Measurements from ENCODE around the gene FITM2.
A peak's percentile ranks its signal among the peaks of the same experiment; 100 is the strongest.
"Not testable (repeated sequence)": the region's sequence is repeated elsewhere in the genome, so short reads cannot be mapped to it uniquely, and the experiment has no call there.

Gene FITM2

GRCh38 chr20:44310664-44311639, at the start of gene FITM2:
TSS of gene FITM2 (minus strand) at chr20:44311202. CDS start at chr20:44311148, 54 bp downstream.
- DNase-seq, result peak; percentile 26

- no peak for DNase-seq
Measured at GRCh38 chr20:44360221-44360620, 49.2 kb upstream of the FITM2 start.

- no peak for DNase-seq
Measured at GRCh38 chr20:44358776-44359175, 47.8 kb upstream of the FITM2 start.

GRCh38 chr20:44357555-44358125, 46.6 kb upstream of the FITM2 start:
- DNase-seq, result no peak

- DNase-seq, result no peak
Measured at GRCh38 chr20:44357020-44357419, 46.0 kb upstream of the FITM2 start.

GRCh38 chr20:44356353-44356723, 45.3 kb upstream of the FITM2 start:
- DNase-seq, result no peak

- no peak for DNase-seq
Measured at GRCh38 chr20:44355498-44356352, 44.7 kb upstream of the FITM2 start, which contains the start of gene HNF4A. TSS of gene HNF4A (plus strand) at chr20:44355699. CDS start at chr20:44355805, 106 bp downstream.

- no peak for DNase-seq
Measured at GRCh38 chr20:44354979-44355497, 44.0 kb upstream of the FITM2 start.

- no peak for DNase-seq
Measured at GRCh38 chr20:44350567-44350966, 39.6 kb upstream of the FITM2 start.

GRCh38 chr20:44349349-44349748, 38.3 kb upstream of the FITM2 start:
- no peak for DNase-seq

GRCh38 chr20:44348168-44348659, 37.2 kb upstream of the FITM2 start:
- no peak for DNase-seq

GRCh38 chr20:44345941-44346340, 34.9 kb upstream of the FITM2 start:
- DNase-seq, result not testable (repeated sequence)

GRCh38 chr20:44345147-44345546, 34.1 kb upstream of the FITM2 start:
- no peak for DNase-seq

- DNase-seq, result no peak
Measured at GRCh38 chr20:44344723-44345122, 33.7 kb upstream of the FITM2 start.

GRCh38 chr20:44343162-44343675, 32.2 kb upstream of the FITM2 start:
- DNase-seq, result no peak

GRCh38 chr20:44342248-44342647, 31.2 kb upstream of the FITM2 start:
- DNase-seq, result no peak

GRCh38 chr20:44336725-44337380, 25.9 kb upstream of the FITM2 start, which contains the start of gene R3HDML:
TSS of gene R3HDML (plus strand) at chr20:44337043. CDS start at chr20:44337158, 115 bp downstream.
- no peak for DNase-seq

GRCh38 chr20:44336086-44336485, 25.1 kb upstream of the FITM2 start:
- DNase-seq, result no peak

GRCh38 chr20:44335675-44336074, 24.7 kb upstream of the FITM2 start:
- DNase-seq, result no peak

GRCh38 chr20:44334709-44335108, 23.7 kb upstream of the FITM2 start:
- DNase-seq, result no peak

GRCh38 chr20:44334306-44334705, 23.3 kb upstream of the FITM2 start:
- no peak for DNase-seq

GRCh38 chr20:44331201-44331600, 20.2 kb upstream of the FITM2 start:
- no peak for DNase-seq
